SK-N-SH (cell line): ENCODE measurements around the gene KANK3. TPM values are rescaled to one million over a fixed set of nuclear protein-coding genes. Genes with fewer than 3 reads are reported as not detected.
"Not testable (repeated sequence)": the region's sequence is repeated elsewhere in the genome, so short reads cannot be mapped to it uniquely, and the experiment has no call there.

Experiments used
- CTCF ChIA-PET: fragments of 300-600, 350-600 bp; formaldehyde crosslinking; extraction: SDS; loops from one replicate; lab custom pipeline; 2021; lab: Yijun Ruan, JAX
- POLR2A ChIA-PET: fragments of 350-600 bp; sonication (Branson Sonifier 250); formaldehyde crosslinking; extraction: SDS; loops from one replicate; lab custom pipeline; 2020; ENCODE audit warnings: antibody characterized with exemption, inconsistent platforms; lab: Yijun Ruan, JAX
- DNase-seq: peaks from one replicate; pipeline ENCODE4 v3.0.0; 2012
- H2AFZ ChIP-seq: fragments of 200-600 bp; sonication (generic); 2 replicates; pipeline ENCODE4 v1.8.1; 2016; ENCODE audit warnings: antibody characterized with exemption, mild to moderate bottlenecking, low read depth
- H3F3A ChIP-seq: fragments of 200-600 bp; sonication (generic); replicated peaks from 2 replicates; pipeline ENCODE3; 2016; ENCODE audit warnings: antibody characterized with exemption, mild to moderate bottlenecking; ENCODE audit not compliant: insufficient read depth
- H3K27ac ChIP-seq, 2 experiments: fragments of 200-500 bp in 1 of 2; fragments of 200-600 bp in 1 of 2; sonication (Bioruptor generic) in 1 of 2; sonication (generic), shearing (Covaris generic) in 1 of 2; 2 replicates each; pipeline versions ENCODE4 v1.5.1 to v1.6.1; 2014 to 2016; ENCODE audit warnings: low read depth in 2 of 2, inconsistent platforms in 1 of 2, low read length in 1 of 2, mild to moderate bottlenecking in 1 of 2, mixed read lengths in 1 of 2
- H3K27me3 ChIP-seq: fragments of 200-600 bp; sonication (generic), shearing (Covaris generic); 2 replicates; pipeline ENCODE4 v1.6.1; 2016; ENCODE audit warnings: mixed run types; ENCODE audit not compliant: insufficient read depth
- H3K36me3 ChIP-seq, 2 experiments: fragments of 200-500 bp in 1 of 2; fragments of 200-600 bp in 1 of 2; sonication (Bioruptor generic) in 1 of 2; sonication (generic) in 1 of 2; replicated peaks in 1 of 2; 2 replicates each; pipeline versions ENCODE3 to v1.5.1; 2014 to 2016; ENCODE audit warnings: low read length in 1 of 2, mild to moderate bottlenecking in 1 of 2; ENCODE audit not compliant: insufficient read depth in 2 of 2, control insufficient read depth in 1 of 2
- H3K4me1 ChIP-seq, 2 experiments: fragments of 200-500 bp in 1 of 2; fragments of 200-600 bp in 1 of 2; sonication (Bioruptor generic) in 1 of 2; sonication (generic), shearing (Covaris generic) in 1 of 2; 2 replicates each; pipeline versions ENCODE4 v1.5.1 to v1.6.1; 2014 to 2016; ENCODE audit warnings: low read depth in 1 of 2, low read length in 1 of 2, mixed run types in 1 of 2; ENCODE audit not compliant: insufficient read depth in 2 of 2, control insufficient read depth in 1 of 2
- H3K4me2 ChIP-seq: fragments of 200-600 bp; sonication (generic), shearing (Covaris generic); 2 replicates; pipeline ENCODE4 v1.6.1; 2017; ENCODE audit warnings: mixed run types
- H3K4me3 ChIP-seq, 2 experiments: fragments of 200-500 bp in 1 of 2; fragments of 200-600 bp in 1 of 2; sonication (Bioruptor generic) in 1 of 2; sonication (generic), shearing (Covaris generic) in 1 of 2; 2 replicates each; pipeline versions ENCODE4 v1.5.1 to v1.8.1; 2014 to 2016; ENCODE audit warnings: low read depth in 2 of 2, inconsistent platforms in 1 of 2, low read length in 1 of 2, mild to moderate bottlenecking in 1 of 2, mixed read lengths in 1 of 2, moderate library complexity in 1 of 2
- H3K79me2 ChIP-seq: fragments of 200-600 bp; sonication (generic); 2 replicates; pipeline ENCODE4 v1.8.1; 2017; ENCODE audit warnings: mild to moderate bottlenecking; ENCODE audit not compliant: insufficient read depth
- H3K9ac ChIP-seq: fragments of 200-600 bp; sonication (generic); 2 replicates; pipeline ENCODE4 v1.6.1; 2017; ENCODE audit warnings: mixed run types
- H3K9me2 ChIP-seq: fragments of 200-600 bp; sonication (generic); 2 replicates; pipeline ENCODE4 v1.6.1; 2017; ENCODE audit warnings: mixed run types
- H3K9me3 ChIP-seq: fragments of 200-600 bp; sonication (generic); 2 replicates; pipeline ENCODE4 v1.6.1; 2017; ENCODE audit warnings: mixed run types, mild to moderate bottlenecking, moderate library complexity
- H4K20me1 ChIP-seq: fragments of 200-600 bp; sonication (generic); 2 replicates; pipeline ENCODE4 v1.6.1; 2017; ENCODE audit warnings: mild to moderate bottlenecking, mixed run types; ENCODE audit not compliant: insufficient read depth
- CHD2 ChIP-seq: fragments of 150-350 bp; IDR thresholded peaks from 2 replicates; pipeline ENCODE4 v1.6.1; 2018; ENCODE audit warnings: low read length; ENCODE audit not compliant: partially characterized antibody
- CTCF ChIP-seq: fragments of 200-600 bp; sonication (generic); IDR thresholded peaks from 2 replicates; pipeline ENCODE4 v1.6.1; 2017; ENCODE audit warnings: antibody characterized with exemption, mild to moderate bottlenecking, moderate library complexity
- ELF1 ChIP-seq: IDR thresholded peaks from 2 replicates; pipeline ENCODE4 v1.4.0; 2012
- EP300 ChIP-seq, 2 experiments: IDR thresholded peaks; 2 replicates each; pipeline versions ENCODE4 v1.4.0 to v1.6.1; 2012; ENCODE audit warnings: borderline replicate concordance in 1 of 2, low read depth in 1 of 2, low read length in 1 of 2
- FOXM1 ChIP-seq: IDR thresholded peaks from 2 replicates; pipeline ENCODE4 v1.4.0; 2012; ENCODE audit warnings: low read depth, mild to moderate bottlenecking
- MEF2A ChIP-seq: IDR thresholded peaks from 2 replicates; pipeline ENCODE4 v1.4.0; 2012; ENCODE audit warnings: low read depth, borderline replicate concordance
- PBX3 ChIP-seq: IDR thresholded peaks from 2 replicates; pipeline ENCODE4; 2012
- POLR2AphosphoS5 ChIP-seq: IDR thresholded peaks from 2 replicates; pipeline ENCODE4 v1.6.1; 2012; ENCODE audit warnings: low read depth, low read length
- RAD21 ChIP-seq: IDR thresholded peaks from 2 replicates; pipeline ENCODE4 v1.6.1; 2012; ENCODE audit warnings: mild to moderate bottlenecking, low read length
- REST ChIP-seq: IDR thresholded peaks from 2 replicates; pipeline ENCODE4 v1.6.1; 2012; ENCODE audit warnings: mild to moderate bottlenecking, low read depth, low read length, moderate library complexity
- RXRA ChIP-seq: IDR thresholded peaks from 2 replicates; pipeline ENCODE4 v1.4.0; 2012; ENCODE audit warnings: low read depth, mild to moderate bottlenecking, borderline replicate concordance
- SIN3A ChIP-seq: IDR thresholded peaks from 2 replicates; pipeline ENCODE4 v1.6.1; 2012; ENCODE audit warnings: low read depth, mild to moderate bottlenecking, low read length, moderate library complexity, borderline replicate concordance
- SMC3 ChIP-seq: IDR thresholded peaks from 2 replicates; pipeline ENCODE4 v1.6.1; 2012; ENCODE audit warnings: low read depth, low read length, improper control_type of control experiment
- YY1 ChIP-seq: IDR thresholded peaks from 2 replicates; pipeline ENCODE4 v1.4.0; 2012; ENCODE audit warnings: low read depth, mild to moderate bottlenecking
- WGBS: methylation state at CpG from one replicate; pipeline ENCODE4 v1.1.6; 2017; ENCODE audit warnings: low lambda C conversion rate; 5-methylcytosine and 5-hydroxymethylcytosine counted together
- polyA plus RNA-seq, 3 experiments: library from polyadenylated mRNA; depleted of rRNA; stranded (reverse); fragments of >200 nt; gene quantifications; 2 replicates each; pipeline ENCODE4 v1.2.3, GENCODE V29; 2012

Gene KANK3
- polyA plus RNA-seq, 1 of the 3 experiments (the other 2 are of a cell fraction) = 0.51 TPM

GRCh38 chr19:8355631-8356402 is 12.8 kb upstream of the KANK3 start (continued):
- TF ChIP-seq PBX3 = peak; percentile 61
- TF ChIP-seq YY1 = no peak
- TF ChIP-seq CTCF = no peak
- no peak for TF ChIP-seq SIN3A
- no peak for TF ChIP-seq CHD2
- peak; percentile 100 for TF ChIP-seq RXRA
- no peak for TF ChIP-seq ELF1
- TF ChIP-seq SMC3 = no peak
- no peak for TF ChIP-seq FOXM1
- TF ChIP-seq RAD21 = no peak
- TF ChIP-seq POLR2AphosphoS5 = peak; percentile 49; the same call in 1 of the 2 replicates
- TF ChIP-seq MEF2A = no peak; the same call in 1 of the 2 replicates
- peak; percentile 68; the same call in 1 of the 2 replicates for TF ChIP-seq REST
- peak in 1 of 2 experiments; percentile 84; a peak in 1 of 4 replicates for TF ChIP-seq EP300 (IDR thresholded peaks at IDR 0.05; ENCODE audit: borderline replicate concordance in 1 of 2, low read depth in 1 of 2, low read length in 1 of 2)

- H3K9me2 ChIP-seq, POLR2A ChIA-PET, H3K27me3 ChIP-seq, H3K9ac ChIP-seq, H3K4me3 ChIP-seq, H3K9me3 ChIP-seq, H3K27ac ChIP-seq, H3K79me2 ChIP-seq, DNase-seq, H4K20me1 ChIP-seq, H3K36me3 ChIP-seq: not testable (repeated sequence)
- peak overlapping the region; percentile 71; the same call in 1 of the 2 replicates for H3K4me2 ChIP-seq
- H3K4me1 ChIP-seq = peaks cover 0 to 12% of the 10 kb centered on the region in 2 experiments; a peak in 2 of 4 replicates
- 77% methylated on average over 4 of the region's 5 CpGs for WGBS
- H3F3A ChIP-seq = peaks cover 36% of the 10 kb centered on the region
- H2AFZ ChIP-seq = peak overlapping the region; percentile 56; the same call in 1 of the 2 replicates
- CTCF ChIA-PET = interaction anchor here (1.2 to 3.8 kb wide), 20 partner anchors 10 to 302 kb away, joined by 3 to 78 read pairs (median 14); partner anchors contain the start of genes CD320, KANK3, MARCHF2 and RAB11B
Observed at GRCh38 chr19:8352845-8353244, 9.8 kb upstream of the KANK3 start.
